Stimulated activated CD8-positive, alpha-beta memory T cell treated with anti-CD3 and anti-CD28 coated beads, Interleukin-15, amount 100 ng/mL, for 4 hours (primary cell): ENCODE measurements around the gene ZNF43.
"Not testable (repeated sequence)": the region's sequence is repeated elsewhere in the genome, so short reads cannot be mapped to it uniquely, and the experiment has no call there.

Source experiments
- DNase-seq, 2 donors: peaks; one replicate each; pipeline ENCODE4 v3.0.0-alpha.2; 2020; ENCODE audit warnings: low read depth in 2 of 2

ZNF43 gene

GRCh38 chr19:21808400-21809000, 27.5 kb downstream of the ZNF43 start:
- DNase-seq = not testable (repeated sequence)

DNA sequence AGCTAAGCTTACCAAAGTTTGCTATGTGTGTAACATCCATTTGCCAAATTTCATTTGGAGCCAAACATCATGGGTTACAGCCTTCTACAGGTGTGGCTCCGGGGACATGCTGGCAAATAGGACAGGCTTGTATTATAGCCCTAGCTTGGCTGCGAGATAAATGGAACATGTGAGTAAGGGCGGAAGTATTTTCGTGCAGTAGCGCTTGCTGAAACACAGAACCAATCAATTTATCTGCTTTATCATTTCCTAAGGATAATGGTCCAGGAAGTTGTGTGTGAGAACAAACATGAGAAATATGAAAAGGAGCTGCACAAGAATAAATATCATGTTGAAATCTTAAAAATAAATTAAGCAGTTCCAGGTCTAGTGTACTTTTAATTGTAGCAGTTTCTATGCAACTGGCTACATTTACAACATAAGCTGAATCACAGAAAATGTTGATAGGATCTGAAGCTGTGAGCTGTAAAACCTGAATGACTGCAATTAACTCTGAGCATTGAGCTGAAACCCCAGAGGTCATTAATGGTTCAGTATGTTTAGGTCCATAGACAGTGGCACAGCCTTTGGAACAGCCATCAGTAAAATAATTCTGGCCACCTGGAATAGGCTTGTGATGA, 46.4 kb downstream of the ZNF43 start:
- no peak for DNase-seq

GRCh38 chr19:21786936-21787335, 49.0 kb downstream of the ZNF43 start:
- no peak for DNase-seq

- not testable (repeated sequence) for DNase-seq
Measured at GRCh38 chr19:21775792-21776191, 60.2 kb downstream of the ZNF43 start.

DNA sequence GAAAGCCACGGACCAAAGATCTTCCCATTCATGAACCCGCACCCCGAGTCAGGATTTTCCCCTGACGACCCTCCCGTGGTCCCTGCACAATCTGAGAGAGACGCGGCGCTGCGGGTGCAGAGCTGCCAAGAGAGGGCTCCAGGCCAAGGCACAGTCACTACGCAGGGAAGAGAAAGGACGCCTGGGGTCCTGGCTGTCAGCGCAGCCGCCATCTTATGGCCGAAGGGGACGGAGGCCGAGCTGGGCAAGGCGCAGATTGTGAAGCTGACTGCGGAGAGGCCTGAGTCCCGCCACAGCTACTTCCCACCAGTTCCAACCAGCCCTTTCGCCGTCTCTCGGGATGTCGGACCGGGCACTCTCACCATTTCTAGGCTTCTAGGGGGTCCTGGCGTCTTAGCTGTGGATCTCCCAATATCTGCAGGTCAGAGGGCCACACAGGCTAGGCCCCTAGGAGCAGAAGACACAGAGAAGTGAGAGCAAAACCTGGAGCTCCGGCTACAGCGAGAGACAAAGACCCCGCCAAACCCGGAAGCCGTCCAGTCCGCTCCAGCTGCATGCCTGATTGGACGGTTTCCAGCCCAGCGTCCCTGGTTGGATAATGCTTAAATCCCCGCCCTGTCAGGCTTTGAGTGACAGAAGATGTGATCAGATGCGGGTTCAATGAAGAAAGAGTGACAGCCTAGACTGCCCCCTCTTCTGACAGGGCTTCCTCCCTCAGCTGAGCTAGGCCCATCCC, 68.7 kb downstream of the ZNF43 start, which contains the start of gene ZNF100:
Gene ZNF100 (minus strand): TSS at position 515 of the 736 bp plus-strand sequence. CDS start 150 bp downstream, at position 365.
- peak; percentile 72 to 80 for DNase-seq

- not testable (repeated sequence) for DNase-seq
Measured at GRCh38 chr19:21766705-21767064, 69.3 kb downstream of the ZNF43 start.

GRCh38 chr19:21765151-21765550, 70.8 kb downstream of the ZNF43 start:
- peak in 1 of 2 donors; percentile 4 for DNase-seq

DNA sequence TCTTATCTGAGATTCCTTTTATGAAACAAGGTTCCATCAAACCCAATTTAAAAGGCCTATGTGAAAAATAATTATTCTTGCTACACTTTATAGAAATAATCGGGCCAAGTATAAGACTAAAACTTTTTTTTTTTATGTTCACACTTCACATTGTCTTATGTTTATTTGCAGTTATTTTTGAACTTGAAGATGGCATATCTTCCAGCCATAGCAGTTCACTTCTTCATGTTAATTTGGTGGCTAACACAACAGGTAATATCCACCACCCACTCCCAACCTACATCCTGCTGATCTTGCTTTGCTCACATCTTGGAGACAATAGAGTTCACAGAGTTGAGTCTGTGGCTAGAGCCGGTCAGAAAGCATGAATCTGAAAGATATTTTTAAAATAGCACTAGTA, 74.4 kb downstream of the ZNF43 start:
- not testable (repeated sequence) for DNase-seq

DNA sequence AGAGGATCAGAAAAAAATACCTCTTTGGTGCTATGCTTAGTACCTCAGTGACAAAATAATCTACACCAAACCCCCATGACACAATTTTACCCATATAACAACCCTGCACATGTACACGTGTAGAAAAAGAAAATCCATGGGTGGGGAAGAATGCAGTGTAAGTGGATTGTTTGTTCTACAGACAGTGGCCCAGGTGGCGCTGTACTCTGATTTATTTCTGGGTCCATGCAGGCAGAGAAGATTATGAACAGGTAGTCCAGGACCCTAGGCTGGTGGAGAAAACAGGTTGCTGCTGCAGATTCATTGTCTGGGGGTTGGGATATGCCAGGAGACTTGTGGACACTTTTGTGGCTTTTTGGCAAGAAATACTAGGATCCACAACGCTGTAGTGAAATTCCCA, 77.7 kb downstream of the ZNF43 start:
- no peak for DNase-seq

DNA sequence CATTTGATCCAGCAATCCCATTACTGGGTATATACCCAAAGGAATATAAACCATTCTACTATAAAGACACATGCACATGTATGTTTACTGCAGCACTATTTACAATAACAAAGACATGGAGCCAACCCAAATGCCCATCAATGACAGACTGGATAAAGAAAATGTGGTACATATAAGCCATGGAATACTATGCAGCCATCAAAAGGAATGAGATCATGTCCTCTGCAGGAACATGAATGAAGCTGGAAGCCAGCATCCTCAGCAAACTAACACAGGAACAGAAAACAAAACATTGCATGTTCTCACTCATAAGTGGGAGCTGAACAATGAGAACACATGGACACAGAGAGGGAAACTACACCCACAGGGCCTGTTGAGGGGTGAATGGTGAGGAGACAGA, 80.4 kb downstream of the ZNF43 start:
- not testable (repeated sequence) for DNase-seq
